ENCODE results near the gene NME7.
A peak's percentile ranks its signal among the peaks of the same experiment; 100 is the strongest.

- no peak for TF ChIP-seq EZH2 (IDR thresholded peaks at IDR 0.05; ENCODE audit: insufficient read depth, poor library complexity, severe bottlenecking)
- peak; percentile 29; the same call in 1 of the 2 replicates for TF ChIP-seq EZH2phosphoT487 (IDR thresholded peaks at IDR 0.05; ENCODE audit: insufficient read depth, low read depth)
Measured at GRCh38 chr1:169288011-169288414, 79.6 kb downstream of the NME7 start.
